Neural crest cell (in vitro differentiated cells): ENCODE data around the gene F2. TPM values are rescaled to one million over a fixed set of nuclear protein-coding genes. Genes with fewer than 3 reads are reported as not detected.

Experiments
- DNase-seq: peaks from one replicate; pipeline ENCODE4 v3.0.0; 2021; ENCODE audit warnings: low read depth, mixed read lengths, low spot score
- H3K27ac Mint-ChIP-seq: one replicate; pipeline ENCODE4 v1.8.0; 2021; ENCODE audit warnings: mild to moderate bottlenecking, mixed read lengths; ENCODE audit not compliant: unreplicated experiment
- H3K27me3 Mint-ChIP-seq: 2 replicates; pipeline ENCODE4 v1.8.0; 2021; ENCODE audit warnings: low read depth, mild to moderate bottlenecking, mixed read lengths
- H3K36me3 Mint-ChIP-seq: 2 replicates; pipeline ENCODE4 v1.8.0; 2021; ENCODE audit warnings: low read depth, mild to moderate bottlenecking, mixed read lengths
- H3K4me1 Mint-ChIP-seq: 2 replicates; pipeline ENCODE4 v1.8.0; 2021; ENCODE audit warnings: mixed read lengths
- H3K4me3 Mint-ChIP-seq: one replicate; pipeline ENCODE4 v1.8.0; 2021; ENCODE audit warnings: mild to moderate bottlenecking, mixed read lengths
- H3K9me3 Mint-ChIP-seq: 2 replicates; pipeline ENCODE4 v1.8.0; 2021; ENCODE audit warnings: mixed read lengths
- CTCF ChIP-seq: fragments of 200-600 bp; sonication (generic); conservative IDR thresholded peaks from 2 replicates; pipeline ENCODE4 v1.5.0; 2021; ENCODE audit warnings: antibody characterized with exemption, mild to moderate bottlenecking
- total RNA-seq: library from RNA; stranded (reverse); gene quantifications from 2 replicates; pipeline ENCODE4 v1.2.1, GENCODE V29; 2021

F2 gene
- total RNA-seq, 1 donor from 2014 or later, result not detected

- no peak overlapping the region for H3K27ac Mint-ChIP-seq
- H3K27me3 Mint-ChIP-seq, result no peaks in the 10 kb centered on the region
- H3K36me3 Mint-ChIP-seq, result no peaks in the 10 kb centered on the region
- H3K9me3 Mint-ChIP-seq, result no peaks in the 10 kb centered on the region
- no peaks in the 10 kb centered on the region for H3K4me1 Mint-ChIP-seq
- DNase-seq, result no peak
- H3K4me3 Mint-ChIP-seq, result no peak overlapping the region
- TF ChIP-seq CTCF, result no peak
Measured at GRCh38 chr11:46727952-46728658, 9.1 kb downstream of the F2 start.

GRCh38 chr11:46728659-46729040 lies 9.6 kb downstream of the F2 start:
- no peaks in the 10 kb centered on the region for H3K27me3 Mint-ChIP-seq
- no peak for TF ChIP-seq CTCF
- no peaks in the 10 kb centered on the region for H3K36me3 Mint-ChIP-seq
- DNase-seq, result no peak
- H3K4me1 Mint-ChIP-seq, result no peaks in the 10 kb centered on the region
- H3K27ac Mint-ChIP-seq, result no peak overlapping the region
- H3K9me3 Mint-ChIP-seq, result no peaks in the 10 kb centered on the region
- H3K4me3 Mint-ChIP-seq, result no peak overlapping the region

GRCh38 chr11:46729110-46730027 lies 10.4 kb downstream of the F2 start:
- H3K27ac Mint-ChIP-seq, result no peak overlapping the region
- no peak for TF ChIP-seq CTCF
- H3K9me3 Mint-ChIP-seq, result no peaks in the 10 kb centered on the region
- DNase-seq, result no peak
- no peak overlapping the region for H3K4me3 Mint-ChIP-seq
- H3K27me3 Mint-ChIP-seq, result no peaks in the 10 kb centered on the region
- H3K4me1 Mint-ChIP-seq, result no peaks in the 10 kb centered on the region
- no peaks in the 10 kb centered on the region for H3K36me3 Mint-ChIP-seq

- no peaks in the 10 kb centered on the region for H3K4me1 Mint-ChIP-seq
Measured at GRCh38 chr11:46731545-46731944, 12.5 kb downstream of the F2 start.

GRCh38 chr11:46733234-46733633 lies 14.2 kb downstream of the F2 start:
- TF ChIP-seq CTCF, result no peak
- Mint-ChIP-seq H3K27ac (no peak overlapping the region), H3K4me1 (no peaks in the 10 kb centered on the region), H3K9me3 (no peaks in the 10 kb centered on the region), H3K36me3 (no peaks in the 10 kb centered on the region), H3K4me3 (no peak overlapping the region), H3K27me3 (no peaks in the 10 kb centered on the region)
- no peak for DNase-seq

More at GRCh38 chr11:46731545-46731944, 12.5 kb downstream of the F2 start:
- DNase-seq, result no peak
- H3K36me3 Mint-ChIP-seq, result no peaks in the 10 kb centered on the region
- H3K27me3 Mint-ChIP-seq, result no peaks in the 10 kb centered on the region
- H3K4me3 Mint-ChIP-seq, result no peak overlapping the region
- no peaks in the 10 kb centered on the region for H3K9me3 Mint-ChIP-seq
- no peak overlapping the region for H3K27ac Mint-ChIP-seq
- no peak for TF ChIP-seq CTCF
